GM12864 (cell line): Measurements from ENCODE around the gene PLVAP.

Source experiments
- DNase-seq: peaks from one replicate; pipeline ENCODE4 v3.0.0-alpha.2; 2011; ENCODE audit warnings: low read depth
- H3K4me3 ChIP-seq: 2 replicates; pipeline ENCODE4 v1.5.1; 2011; ENCODE audit warnings: mild to moderate bottlenecking, low read depth, low read length, control low read depth
- TF ChIP-seq, protein P1 (sequence below): IDR thresholded peaks from 2 replicates; pipeline ENCODE4 v1.5.1; 2011; ENCODE audit warnings: low read depth, mild to moderate bottlenecking, moderate library complexity, low read length, control low read depth, inconsistent platforms; ENCODE audit errors: missing control alignments

The PLVAP gene

DNA sequence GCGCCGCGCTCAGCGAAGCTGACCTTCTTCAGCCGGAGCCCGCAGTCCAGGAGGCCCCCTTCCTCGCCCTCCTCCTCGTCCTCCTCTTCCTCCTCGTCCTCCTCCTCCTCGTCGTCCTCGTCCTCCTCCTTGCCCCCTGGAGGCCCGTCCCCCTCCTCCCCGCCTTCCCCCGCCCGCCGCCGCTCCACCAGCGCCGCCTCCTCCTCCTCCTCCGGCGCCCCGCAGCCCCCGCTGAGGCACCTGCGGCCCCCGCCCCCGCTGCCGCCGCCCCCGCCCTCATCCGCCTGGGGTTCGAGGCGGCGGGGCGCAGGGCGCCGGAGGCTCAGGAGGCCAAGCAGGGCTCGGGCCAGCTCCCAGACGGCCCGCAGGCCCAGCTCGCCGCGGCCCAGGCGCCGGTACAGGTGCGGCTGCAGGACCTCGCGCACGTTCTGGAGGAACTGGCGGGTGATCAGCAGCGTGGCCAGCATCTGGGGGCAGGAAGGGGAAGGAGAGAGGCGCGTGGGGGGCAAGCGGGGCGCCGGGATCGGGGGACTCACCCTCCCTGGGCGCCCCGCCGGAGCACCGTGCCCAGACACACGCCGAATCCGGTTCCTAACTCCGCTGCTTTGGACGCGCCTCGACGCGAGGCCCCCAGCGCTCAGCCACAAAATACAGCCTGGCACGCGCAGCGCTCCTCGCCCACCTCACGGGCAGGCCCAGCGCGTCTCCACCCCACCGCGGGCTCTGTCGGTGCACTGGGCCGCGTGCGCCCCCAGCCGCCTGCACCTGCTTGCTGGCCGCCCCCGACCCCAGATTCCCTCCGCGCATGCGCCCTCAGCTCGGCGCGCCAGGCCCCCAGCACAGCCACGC is 48.4 kb downstream of the PLVAP start:
- no peak for DNase-seq
- H3K4me3 ChIP-seq = peak overlapping the region; percentile 11
- TF ChIP-seq, protein P1, sequence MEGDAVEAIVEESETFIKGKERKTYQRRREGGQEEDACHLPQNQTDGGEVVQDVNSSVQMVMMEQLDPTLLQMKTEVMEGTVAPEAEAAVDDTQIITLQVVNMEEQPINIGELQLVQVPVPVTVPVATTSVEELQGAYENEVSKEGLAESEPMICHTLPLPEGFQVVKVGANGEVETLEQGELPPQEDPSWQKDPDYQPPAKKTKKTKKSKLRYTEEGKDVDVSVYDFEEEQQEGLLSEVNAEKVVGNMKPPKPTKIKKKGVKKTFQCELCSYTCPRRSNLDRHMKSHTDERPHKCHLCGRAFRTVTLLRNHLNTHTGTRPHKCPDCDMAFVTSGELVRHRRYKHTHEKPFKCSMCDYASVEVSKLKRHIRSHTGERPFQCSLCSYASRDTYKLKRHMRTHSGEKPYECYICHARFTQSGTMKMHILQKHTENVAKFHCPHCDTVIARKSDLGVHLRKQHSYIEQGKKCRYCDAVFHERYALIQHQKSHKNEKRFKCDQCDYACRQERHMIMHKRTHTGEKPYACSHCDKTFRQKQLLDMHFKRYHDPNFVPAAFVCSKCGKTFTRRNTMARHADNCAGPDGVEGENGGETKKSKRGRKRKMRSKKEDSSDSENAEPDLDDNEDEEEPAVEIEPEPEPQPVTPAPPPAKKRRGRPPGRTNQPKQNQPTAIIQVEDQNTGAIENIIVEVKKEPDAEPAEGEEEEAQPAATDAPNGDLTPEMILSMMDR = no peak

DNA sequence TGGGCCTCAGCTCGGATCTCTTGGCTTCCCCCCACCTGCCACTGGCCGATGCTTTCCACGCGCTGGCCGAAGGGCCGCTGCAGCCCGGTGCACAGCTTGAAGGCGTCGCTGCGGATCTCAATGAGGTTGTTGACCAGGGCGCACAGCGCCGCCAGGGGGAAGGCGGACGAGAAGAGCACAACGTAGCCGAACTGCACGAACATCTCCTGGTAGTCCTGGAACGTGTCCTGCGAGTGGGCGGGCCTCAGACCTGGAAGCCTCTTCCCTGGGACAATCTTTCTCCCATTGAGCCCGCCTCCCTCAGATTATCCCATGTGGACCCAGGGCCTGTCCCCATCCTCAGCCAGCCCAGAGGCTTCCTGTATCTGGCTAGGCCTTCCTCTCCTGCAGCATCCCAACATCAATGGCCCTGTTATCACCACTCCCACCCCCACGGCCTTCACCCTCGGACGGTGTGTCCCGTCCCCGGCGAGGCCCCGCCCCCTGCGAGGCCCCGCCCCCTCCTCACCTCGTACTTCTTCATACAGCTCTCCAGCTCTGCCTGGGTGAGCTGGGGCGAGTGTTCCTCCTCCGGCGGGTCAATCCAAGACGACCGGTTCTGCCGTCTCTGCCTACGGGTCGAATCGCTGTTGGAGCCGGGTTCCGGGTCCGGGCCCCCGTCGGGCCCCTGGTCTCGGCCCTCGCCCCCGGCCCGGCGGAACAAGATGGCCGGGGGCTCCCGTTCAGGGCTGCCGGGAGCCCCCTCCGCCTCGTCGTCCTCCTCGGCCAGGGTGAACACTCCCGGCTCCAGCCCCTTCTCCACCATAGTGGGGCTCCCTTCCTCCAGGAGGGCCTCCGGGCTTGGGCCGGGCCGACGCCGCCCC is 49.3 kb downstream of the PLVAP start:
- H3K4me3 ChIP-seq = peak overlapping the region; percentile 11
- TF ChIP-seq, protein P1 = no peak
- no peak for DNase-seq

DNA sequence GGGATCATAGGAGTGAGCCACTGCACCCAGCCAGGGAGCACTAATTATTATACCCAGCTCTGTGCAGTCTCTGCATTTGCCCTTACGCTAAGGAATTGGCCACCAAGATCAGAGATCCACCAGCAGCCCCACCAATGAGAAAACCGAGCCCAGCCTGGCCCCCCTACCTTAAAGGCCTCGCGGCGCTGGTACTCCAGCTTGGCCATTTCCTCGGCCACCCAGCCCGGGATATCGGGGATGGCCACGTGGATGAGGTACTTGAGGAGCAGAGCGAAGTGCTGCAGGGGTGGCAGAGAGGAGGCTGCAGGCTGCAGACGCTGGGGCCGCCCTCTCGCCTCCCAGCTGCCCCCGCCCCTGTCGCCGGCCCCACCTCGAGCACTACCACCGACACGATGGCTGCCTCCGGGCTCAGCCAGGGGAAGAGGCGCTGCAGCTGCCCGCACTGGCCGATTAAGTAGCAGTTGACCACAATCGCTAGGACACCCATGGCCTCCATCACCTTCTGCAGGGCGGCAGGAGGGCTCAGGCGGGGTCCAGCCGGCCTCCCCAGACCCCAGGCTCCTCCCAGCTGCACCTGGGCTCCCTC is 50.0 kb downstream of the PLVAP start:
- no peak for DNase-seq
- TF ChIP-seq, protein P1 = no peak
- no peak overlapping the region for H3K4me3 ChIP-seq

GRCh38 chr19:17326595-17326966 is 50.6 kb downstream of the PLVAP start:
- TF ChIP-seq, protein P1 = no peak
- no peak overlapping the region for H3K4me3 ChIP-seq
- no peak for DNase-seq

GRCh38 chr19:17325881-17326594 is 51.1 kb downstream of the PLVAP start:
- no peak for DNase-seq
- TF ChIP-seq, protein P1 = no peak
- no peak overlapping the region for H3K4me3 ChIP-seq

DNA sequence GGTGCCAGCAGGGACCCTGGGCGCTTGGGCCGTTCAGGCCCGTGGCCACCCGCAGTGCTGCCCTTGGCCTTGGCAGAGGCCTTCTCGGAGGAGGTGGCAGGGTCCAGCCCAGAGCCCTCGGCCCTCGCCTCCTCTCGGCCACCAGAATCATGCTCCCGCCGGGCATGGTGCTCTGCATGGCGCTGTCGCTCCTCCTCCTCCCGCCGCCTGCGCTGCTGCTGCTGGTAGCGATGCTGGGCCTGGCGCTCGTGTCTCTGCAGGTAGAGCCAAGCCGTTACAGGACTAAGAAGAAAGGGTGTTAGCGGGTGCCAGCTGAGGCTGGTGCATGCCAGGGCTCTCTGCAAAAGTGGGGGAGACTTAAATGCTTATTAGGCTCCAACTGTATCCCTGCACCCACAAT is 52.0 kb downstream of the PLVAP start:
- DNase-seq = no peak
- H3K4me3 ChIP-seq = no peak overlapping the region
- TF ChIP-seq, protein P1 = no peak
